ENCODE measurements around the gene TEX2. TPM values are rescaled to one million over a fixed set of nuclear protein-coding genes. Genes with fewer than 3 reads are reported as not detected.

The TEX2 gene
- total and polyA plus RNA-seq, 2 of the 13 experiments (the other 11 are each of a cell fraction or from before 2014, with no cell fraction given): 21.4 to 37.7 TPM

- TF ChIP-seq E2F2 (CRISPR knock-in tag; IDR thresholded peaks at IDR 0.05; ENCODE audit: borderline replicate concordance) (no peak), ERF (CRISPR knock-in tag; IDR thresholded peaks at IDR 0.05) (no peak), SKI (IDR thresholded peaks at IDR 0.05; ENCODE audit: partially characterized antibody) (no peak), CCAR2 (optimal IDR thresholded peaks at IDR 0.05; ENCODE audit: low read depth, low read length) (no peak), PITX1 (CRISPR knock-in tag; IDR thresholded peaks at IDR 0.05) (no peak)
Observed at GRCh38 chr17:64231567-64232141, 31.4 kb downstream of the TEX2 start (continued).

GRCh38 chr17:64230791-64231408 is 32.2 kb downstream of the TEX2 start:
- intact Hi-C loops (cut with micrococcal nuclease; ENCODE audit: unreplicated experiment): no loop called here
- H2AFZ ChIP-seq (ENCODE audit: low read length): no peak overlapping the region
- H3K27ac ChIP-seq (ENCODE audit: extremely low read length, insufficient read depth, low read length): no peak overlapping the region
- peaks cover 52% of the 10 kb centered on the region for H3K79me2 ChIP-seq (ENCODE audit: insufficient read depth, low read length)
- H3K9ac ChIP-seq (ENCODE audit: insufficient read depth, low read depth, low read length): no peak overlapping the region
- no peak for ATAC-seq
- in situ Hi-C loops (cut with HindIII; ENCODE audit: extremely low pct_ligation_motif_present, low pct_unique_long_range_greater_than_20kb): no loop called here
- H3K27me3 ChIP-seq (ENCODE audit: control insufficient read depth in 1 of 2, insufficient read depth in 2 of 2, low read length in 2 of 2): no peaks in the 10 kb centered on the region
- BruUV-seq (replicated peaks): no TSS peak
- no peak for DNase-seq (ENCODE audit: low spot score)
- no peak for TF ChIP-seq ZNF878 (CRISPR knock-in tag; IDR thresholded peaks at IDR 0.05)
- TF ChIP-seq SIN3A (IDR thresholded peaks at IDR 0.05; ENCODE audit: borderline replicate concordance, low read depth, low read length): no peak
- TF ChIP-seq TIGD3 (CRISPR knock-in tag; IDR thresholded peaks at IDR 0.05; ENCODE audit: borderline replicate concordance): no peak
- TF ChIP-seq EP300 (IDR thresholded peaks at IDR 0.05; ENCODE audit: low read depth in 2 of 2, low read length in 2 of 2): no peak
- TF ChIP-seq EP300 (CRISPR knock-in tag; IDR thresholded peaks at IDR 0.05; ENCODE audit: borderline replicate concordance): no peak
- TF ChIP-seq DMAP1 (CRISPR knock-in tag; IDR thresholded peaks at IDR 0.05): no peak
- TF ChIP-seq ZNF34 (CRISPR knock-in tag; IDR thresholded peaks at IDR 0.05; ENCODE audit: borderline replicate concordance): no peak
- TF ChIP-seq THYN1 (CRISPR knock-in tag; IDR thresholded peaks at IDR 0.05; ENCODE audit: borderline replicate concordance, low read depth): no peak
- TF ChIP-seq FOSL2 (CRISPR knock-in tag; IDR thresholded peaks at IDR 0.05): no peak
- no peak for TF ChIP-seq IRF2 (CRISPR knock-in tag; IDR thresholded peaks at IDR 0.05)
- TF ChIP-seq ZNF513 (CRISPR knock-in tag; conservative IDR thresholded peaks at IDR 0.05): no peak
- TF ChIP-seq ZNF747 (CRISPR knock-in tag; IDR thresholded peaks at IDR 0.05; ENCODE audit: borderline replicate concordance): no peak
- no peak for TF ChIP-seq CCDC6 (CRISPR knock-in tag; IDR thresholded peaks at IDR 0.05)
- H3K4me2 ChIP-seq (ENCODE audit: low read depth, low read length): no peak overlapping the region
- FAIRE-seq: no peak
- no peak overlapping the region for H3K4me3 ChIP-seq (replicated peaks in 1 of 3; ENCODE audit: insufficient read depth in 1 of 3, low read depth in 2 of 3, low read length in 3 of 3)
- no peaks in the 10 kb centered on the region for H3K4me1 ChIP-seq (ENCODE audit: insufficient read depth, low read length)
- ChIA-PET CTCF (ENCODE audit: low intra/inter-chr PET ratio, low total read pairs) (no interaction called here), POLR2A (interaction anchor here (1.1 kb wide), 1 partner anchor 14 kb away, joined by 3 read pairs; no protein-coding TSS in a partner anchor)
- H3K36me3 ChIP-seq (replicated peaks in 1 of 2; ENCODE audit: control insufficient read depth in 1 of 2, insufficient read depth in 2 of 2, low read length in 2 of 2): peaks cover 3 to 5% of the 10 kb centered on the region in 2 experiments; a peak in 2 of 5 replicates
- H4K20me1 ChIP-seq (ENCODE audit: insufficient read depth, low read length): no peaks in the 10 kb centered on the region
- WGBS (ENCODE audit: low lambda C conversion rate): 92% methylated on average over 1 of the region's 1 CpG
- H3K9me3 ChIP-seq (ENCODE audit: low read length): no peaks in the 10 kb centered on the region

All from HepG2 (cell line).